ENCODE data around the gene ADI1. TPM values are rescaled to one million over a fixed set of nuclear protein-coding genes. Genes with fewer than 3 reads are reported as not detected.
A peak's percentile ranks its signal among the peaks of the same experiment; 100 is the strongest.
"Not testable (repeated sequence)": the region's sequence is repeated elsewhere in the genome, so short reads cannot be mapped to it uniquely, and the experiment has no call there.

ADI1 gene
- total and polyA plus RNA-seq, 7 donors, result 35.7 to 114 (median 86.3) TPM

- intact Hi-C loops (cut with DNase I), result no loop called here
These were observed 24.2 kb downstream of the ADI1 start for GRCh38 chr2:3494984-3495666.

GRCh38 chr2:3493615-3494007 is 25.7 kb downstream of the ADI1 start:
- Histone ChIP-seq H3K9me3 (no peaks in the 10 kb centered on the region), H3K27me3 (no peaks in the 10 kb centered on the region), H3K4me3 (peak overlapping the region in 2 of 4 donors; percentile 3 to 7), H3K4me1 (peaks cover 0 to 4% (median 0%) of the 10 kb centered on the region in 4 donors), H3K36me3 (peaks cover 7 to 38% (median 27%) of the 10 kb centered on the region in 4 donors), H3K27ac (peak overlapping the region in 2 of 4 donors; percentile 19 to 37)
- TF ChIP-seq EP300 (IDR thresholded peaks at IDR 0.05) (no peak), CTCF (IDR thresholded peaks at IDR 0.05) (no peak), POLR2A (IDR thresholded peaks at IDR 0.05) (no peak), POLR2AphosphoS5 (IDR thresholded peaks at IDR 0.05) (peak in 2 of 4 donors; percentile 15 to 36)
- intact Hi-C loops (cut with DNase I), result no loop called here
- WGBS, 2 donors, result 43% methylated on average over 10 of the region's 10 CpGs
- DNase-seq, result no peak

More at GRCh38 chr2:3494984-3495666, 24.2 kb downstream of the ADI1 start:
- H3K4me1 ChIP-seq, result peaks cover 0 to 4% (median 0%) of the 10 kb centered on the region in 4 donors
- no peak overlapping the region for H3K4me3 ChIP-seq
- H3K27me3 ChIP-seq, result no peaks in the 10 kb centered on the region
- no peak overlapping the region for H3K27ac ChIP-seq
- TF ChIP-seq POLR2A (IDR thresholded peaks at IDR 0.05) (no peak), POLR2AphosphoS5 (IDR thresholded peaks at IDR 0.05) (no peak), CTCF (IDR thresholded peaks at IDR 0.05) (no peak), EP300 (IDR thresholded peaks at IDR 0.05) (no peak)
- DNase-seq, result no peak
- 91 to 94% methylated on average over 13 of the region's 13 CpGs for WGBS, 2 donors
- peaks cover 13 to 53% (median 40%) of the 10 kb centered on the region in 4 donors for H3K36me3 ChIP-seq
- no peaks in the 10 kb centered on the region for H3K9me3 ChIP-seq

GRCh38 chr2:3492951-3493614 is 26.2 kb downstream of the ADI1 start:
- no peak for TF ChIP-seq CTCF (IDR thresholded peaks at IDR 0.05)
- TF ChIP-seq POLR2AphosphoS5 (IDR thresholded peaks at IDR 0.05), result no peak
- TF ChIP-seq EP300 (IDR thresholded peaks at IDR 0.05), result no peak
- TF ChIP-seq POLR2A (IDR thresholded peaks at IDR 0.05), result no peak
- Histone ChIP-seq H3K4me3 (peak overlapping the region in 2 of 4 donors; percentile 3 to 7), H3K27me3 (no peaks in the 10 kb centered on the region), H3K27ac (peak overlapping the region in 3 of 4 donors; percentile 16 to 37 (median 19)), H3K36me3 (peaks cover 1 to 32% (median 21%) of the 10 kb centered on the region in 4 donors), H3K4me1 (peaks cover 0 to 4% (median 0%) of the 10 kb centered on the region in 4 donors), H3K9me3 (no peaks in the 10 kb centered on the region)
- intact Hi-C loops (cut with DNase I), result no loop called here
- DNase-seq, result no peak
- WGBS, 2 donors, result 80 to 81% methylated on average over 29 of the region's 29 CpGs

- H3K36me3 ChIP-seq, result peaks cover 0 to 26% (median 16%) of the 10 kb centered on the region in 4 donors
- DNase-seq; H3K27me3 ChIP-seq; intact Hi-C loops (cut with DNase I); H3K4me1 ChIP-seq; H3K9me3 ChIP-seq; H3K4me3 ChIP-seq: not testable (repeated sequence)
- WGBS, 2 donors, result 76 to 80% methylated on average over 12 of the region's 12 CpGs
- peak overlapping the region in 1 of 4 donors; percentile 16 for H3K27ac ChIP-seq
These were observed 26.9 kb downstream of the ADI1 start for GRCh38 chr2:3492475-3492787.

GRCh38 chr2:3491716-3492474 is 27.4 kb downstream of the ADI1 start:
- Histone ChIP-seq H3K27ac (no peak overlapping the region), H3K36me3 (peaks cover 0 to 21% (median 11%) of the 10 kb centered on the region in 4 donors), H3K27me3 (no peaks in the 10 kb centered on the region), H3K9me3 (no peaks in the 10 kb centered on the region), H3K4me1 (peaks cover 0 to 4% (median 0%) of the 10 kb centered on the region in 4 donors), H3K4me3 (no peak overlapping the region)
- WGBS, 2 donors, result 94 to 95% methylated on average over 17 of the region's 17 CpGs
- TF ChIP-seq EP300 (IDR thresholded peaks at IDR 0.05) (no peak), CTCF (IDR thresholded peaks at IDR 0.05) (no peak), POLR2A (IDR thresholded peaks at IDR 0.05) (no peak), POLR2AphosphoS5 (IDR thresholded peaks at IDR 0.05) (no peak)
- DNase-seq, result no peak
- intact Hi-C loops (cut with DNase I), result no loop called here
